HG02571 (cell line): ENCODE measurements around the gene LGR4.
"Not testable (repeated sequence)": the region's sequence is repeated elsewhere in the genome, so short reads cannot be mapped to it uniquely, and the experiment has no call there.

Experiments used
- ATAC-seq: cut with Tn5 transposase; IDR thresholded peaks from one replicate; pipeline ENCODE4 v1.9.1; 2021; ENCODE audit warnings: mild to moderate bottlenecking, moderate library complexity; ENCODE audit not compliant: unreplicated experiment

The LGR4 gene

DNA sequence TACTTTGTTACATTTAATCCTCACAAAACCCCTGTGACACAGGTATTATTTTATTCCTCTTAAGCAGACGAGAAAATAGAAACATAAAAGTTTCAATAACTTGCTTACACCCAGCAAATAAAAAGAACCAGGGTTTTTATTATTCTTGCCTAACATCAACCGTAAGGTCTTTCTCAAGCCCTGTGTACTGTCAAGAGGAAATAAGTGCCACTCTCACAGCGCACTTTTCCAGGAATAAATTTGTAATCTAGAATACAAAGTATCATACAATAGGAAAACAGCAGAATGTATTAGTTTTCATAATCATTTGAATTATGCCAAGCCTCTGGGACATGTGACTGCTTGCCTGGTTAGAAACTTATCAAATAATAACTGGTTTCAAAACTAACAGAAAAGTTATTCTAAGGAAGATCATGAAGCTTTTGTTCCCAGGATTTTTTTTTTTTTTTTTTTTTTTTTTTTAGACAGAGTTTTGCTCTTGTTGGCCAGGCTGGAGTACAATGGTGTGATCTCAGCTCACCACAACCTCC is 117.0 kb downstream of the LGR4 start:
- ATAC-seq: no peak

GRCh38 chr11:27354359-27354965 is 118.1 kb downstream of the LGR4 start:
- ATAC-seq: no peak

DNA sequence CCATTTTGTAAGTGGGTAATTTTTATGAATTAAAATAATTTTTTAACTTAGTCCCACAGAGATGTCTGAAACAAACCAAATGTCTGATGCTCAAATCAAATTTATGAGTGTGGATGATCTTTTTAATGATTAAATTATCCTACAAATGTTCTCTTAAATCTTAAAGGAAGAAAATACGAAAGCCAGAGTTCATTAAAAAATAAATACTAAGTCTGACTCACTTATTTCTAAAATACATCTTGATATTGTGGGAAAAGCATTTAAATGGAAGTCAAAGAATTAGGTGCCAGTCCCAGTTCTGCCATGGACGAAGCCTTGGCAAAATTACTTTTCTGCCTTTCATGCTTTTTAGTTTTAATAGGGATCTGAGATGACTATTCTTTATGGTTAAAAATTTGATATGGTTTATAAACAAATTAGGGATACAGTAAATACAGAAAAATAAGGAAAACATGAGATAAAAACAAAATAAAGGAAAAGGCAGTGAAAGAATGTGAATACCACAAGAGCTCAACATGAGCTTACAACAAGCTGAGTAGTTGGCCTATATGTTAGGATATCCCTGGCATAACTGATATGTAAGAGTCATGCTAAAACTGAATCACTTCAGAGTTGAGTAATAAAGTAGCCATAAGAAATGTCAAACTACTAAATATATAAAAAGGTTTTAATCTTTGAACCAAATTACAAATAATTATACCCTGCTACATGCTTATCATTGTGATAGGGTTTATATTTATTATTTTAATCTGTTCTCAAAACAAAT is 118.8 kb downstream of the LGR4 start:
- ATAC-seq: no peak

- ATAC-seq: no peak
Measured at GRCh38 chr11:27352781-27353180, 119.8 kb downstream of the LGR4 start.

DNA sequence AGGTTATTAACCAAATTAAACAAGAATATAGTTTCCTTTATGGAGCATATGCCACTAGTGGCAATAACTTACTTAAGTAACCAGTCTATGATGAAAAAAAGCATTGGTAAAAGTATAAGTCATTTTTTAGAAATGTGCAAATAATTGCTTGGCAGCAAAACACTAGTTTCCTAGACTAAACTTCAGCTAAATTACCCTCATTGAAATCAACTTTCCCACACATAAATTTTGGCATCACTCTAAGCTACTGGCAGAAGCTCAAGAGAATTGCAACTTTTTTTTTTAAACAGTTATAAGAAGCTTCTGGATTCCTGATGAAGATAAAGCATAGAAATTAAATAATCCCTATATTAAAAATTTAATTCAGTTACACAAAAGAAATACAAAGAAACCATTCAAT is 122.1 kb downstream of the LGR4 start:
- ATAC-seq: no peak

- no peak for ATAC-seq
Measured at GRCh38 chr11:27349919-27350318, 122.7 kb downstream of the LGR4 start.

- no peak for ATAC-seq
Measured at GRCh38 chr11:27348340-27348873, 124.2 kb downstream of the LGR4 start.

- no peak for ATAC-seq
Measured at GRCh38 chr11:27347359-27348339, 124.9 kb downstream of the LGR4 start.

DNA sequence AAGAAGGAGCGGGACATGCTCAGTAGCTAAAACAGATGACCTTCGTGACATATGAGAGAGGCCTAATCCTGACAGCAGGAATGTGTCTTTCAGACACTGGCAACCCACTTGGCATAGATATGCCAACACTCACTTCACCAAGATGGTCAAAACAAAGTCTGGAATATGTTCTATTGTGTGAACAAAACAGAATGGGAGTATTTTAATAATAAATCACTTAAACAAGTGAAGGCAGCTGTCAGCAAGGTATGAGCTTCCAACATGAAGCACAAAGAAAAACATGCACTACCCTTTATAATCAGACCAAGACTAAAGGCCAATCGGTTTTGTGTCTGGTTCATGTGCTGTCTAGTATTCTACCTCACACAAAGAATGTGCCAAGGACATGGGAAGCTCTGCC is 132.6 kb downstream of the LGR4 start:
- no peak for ATAC-seq

DNA sequence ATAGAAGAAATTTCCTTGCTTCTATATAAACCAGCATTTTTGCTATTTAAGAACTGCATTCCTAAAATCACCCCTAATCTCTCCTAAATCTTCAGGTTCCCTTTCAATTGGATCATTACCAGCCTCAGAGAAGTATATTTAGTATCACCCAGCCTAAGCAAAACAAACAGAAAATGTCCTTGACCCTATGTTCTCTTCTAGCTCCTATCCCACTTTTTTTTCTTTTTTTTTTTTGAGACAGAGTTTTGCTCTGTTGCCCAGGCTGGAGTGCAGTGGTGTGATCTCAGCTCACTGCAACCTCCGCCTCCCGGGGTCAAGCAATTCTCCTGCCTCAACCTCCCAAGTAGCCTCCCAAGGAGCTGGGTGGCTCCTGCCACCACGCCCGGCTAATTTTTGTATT is 137.8 kb downstream of the LGR4 start:
- not testable (repeated sequence) for ATAC-seq

GRCh38 chr11:27331981-27332380 is 140.6 kb downstream of the LGR4 start:
- ATAC-seq: no peak

GRCh38 chr11:27330633-27331270 is 141.8 kb downstream of the LGR4 start:
- no peak for ATAC-seq

DNA sequence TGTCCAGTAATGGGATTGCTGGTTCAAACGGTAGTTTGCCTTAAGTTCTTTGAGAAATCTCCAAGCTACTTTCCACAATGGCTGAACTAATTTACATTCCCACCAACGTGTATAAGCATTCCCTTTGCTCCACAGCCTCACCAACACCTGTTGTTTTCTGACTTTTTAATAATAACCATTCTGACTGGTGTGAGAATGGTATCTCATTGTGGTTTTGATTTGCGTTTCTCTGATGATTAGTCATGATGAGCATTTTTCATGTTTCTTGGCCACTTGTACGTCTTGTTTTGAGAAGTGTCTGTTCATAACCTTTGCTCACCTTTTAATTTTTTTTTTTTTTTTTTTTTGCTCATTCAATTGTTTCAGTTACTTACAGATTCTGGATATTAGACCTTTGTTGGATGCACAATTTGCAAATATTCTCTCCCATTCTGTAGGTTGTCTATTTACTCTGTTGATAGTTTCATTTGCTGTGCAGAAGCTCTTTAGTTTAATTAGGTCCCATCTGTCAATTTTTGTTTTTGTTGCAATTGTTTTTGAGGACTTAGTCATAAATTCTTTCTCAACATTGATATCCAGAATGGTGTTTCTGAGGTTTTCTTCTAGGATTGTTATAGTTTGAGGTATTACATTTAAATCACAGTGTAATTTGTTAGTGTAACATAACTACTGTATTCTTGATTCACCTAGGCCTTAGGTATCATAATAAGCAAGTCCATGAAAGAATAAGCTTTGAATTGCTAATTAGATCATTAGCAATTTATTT is 142.5 kb downstream of the LGR4 start:
- ATAC-seq: no peak

DNA sequence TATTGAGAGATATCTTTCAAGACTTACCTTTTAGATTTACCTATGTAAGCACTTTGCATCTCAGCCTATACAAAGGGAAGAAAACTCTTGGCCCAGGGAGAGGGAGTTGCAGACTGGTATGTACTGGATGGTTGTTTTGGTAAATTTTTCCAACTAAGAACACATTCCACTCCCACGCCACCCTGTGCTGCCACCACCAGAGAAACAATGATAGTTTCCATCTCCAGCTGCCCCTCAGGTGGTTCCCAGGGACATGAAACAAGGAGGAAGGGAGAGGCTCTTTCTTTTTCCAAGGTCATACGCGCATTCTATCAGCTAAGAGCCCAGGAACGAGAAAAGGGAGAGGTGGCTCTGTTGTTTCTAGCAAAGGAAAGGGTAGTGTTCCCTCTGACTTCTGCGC is 144.0 kb downstream of the LGR4 start:
- ATAC-seq: no peak

- ATAC-seq: not testable (repeated sequence)
Measured at GRCh38 chr11:27327064-27327463, 145.5 kb downstream of the LGR4 start.

DNA sequence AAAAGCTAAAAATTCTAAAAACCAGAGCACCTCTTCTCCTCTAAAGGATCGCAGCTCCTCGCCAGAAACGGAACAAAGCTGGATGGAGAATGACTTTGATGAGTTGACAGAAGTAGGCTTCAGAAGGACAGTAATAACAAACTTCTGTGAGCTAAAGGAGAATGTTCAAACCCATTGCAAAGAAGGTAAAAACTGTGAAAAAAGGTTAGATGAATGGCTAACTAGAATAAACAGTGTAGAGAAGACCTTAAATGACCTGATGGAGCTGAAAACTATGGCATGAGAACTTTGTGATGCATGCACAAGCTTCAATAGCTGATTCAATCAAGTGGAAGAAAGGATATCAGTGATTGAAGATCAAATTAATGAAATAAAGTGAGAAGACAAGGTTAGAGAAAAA is 150.4 kb downstream of the LGR4 start:
- not testable (repeated sequence) for ATAC-seq

- ATAC-seq: not testable (repeated sequence)
Measured at GRCh38 chr11:27321340-27321739, 151.2 kb downstream of the LGR4 start.

- peak; percentile 100 for ATAC-seq
Measured at GRCh38 chr11:27319072-27319471, 153.5 kb downstream of the LGR4 start.

GRCh38 chr11:27317751-27318150 is 154.8 kb downstream of the LGR4 start:
- ATAC-seq: no peak
